Measurements from ENCODE around the gene RASSF4.

RASSF4 gene

GRCh38 chr10:44976352-44977198, 17.0 kb downstream of the RASSF4 start:
- H3K9me3 ChIP-seq (ENCODE audit: control insufficient read depth, insufficient read depth, low read length) = no peaks in the 10 kb centered on the region
- H3K36me3 ChIP-seq (ENCODE audit: control insufficient read depth, insufficient read depth, low read length) = no peaks in the 10 kb centered on the region
- no peaks in the 10 kb centered on the region for H3K27me3 ChIP-seq (ENCODE audit: control insufficient read depth, insufficient read depth, low read length)
- H3K27ac ChIP-seq (ENCODE audit: low read length) = no peak overlapping the region
- no peak overlapping the region for H3K4me3 ChIP-seq (ENCODE audit: low read length)
- H3K4me1 ChIP-seq (ENCODE audit: control insufficient read depth, insufficient read depth, low read length) = peaks cover 21% of the 10 kb centered on the region
- WGBS (ENCODE audit: insufficient coverage, insufficient read length) = no CpG with 5 or more reads among the region's 9 CpGs
- DNase-seq (ENCODE audit: low read depth, low spot score) = no peak

GRCh38 chr10:44977287-44978212, 17.9 kb downstream of the RASSF4 start:
- H3K9me3 ChIP-seq (ENCODE audit: control insufficient read depth, insufficient read depth, low read length) = no peaks in the 10 kb centered on the region
- DNase-seq (ENCODE audit: low read depth, low spot score) = no peak
- no peaks in the 10 kb centered on the region for H3K27me3 ChIP-seq (ENCODE audit: control insufficient read depth, insufficient read depth, low read length)
- H3K4me1 ChIP-seq (ENCODE audit: control insufficient read depth, insufficient read depth, low read length) = peaks cover 21% of the 10 kb centered on the region
- no CpG with 5 or more reads among the region's 25 CpGs for WGBS (ENCODE audit: insufficient coverage, insufficient read length)
- no peak overlapping the region for H3K27ac ChIP-seq (ENCODE audit: low read length)
- H3K36me3 ChIP-seq (ENCODE audit: control insufficient read depth, insufficient read depth, low read length) = no peaks in the 10 kb centered on the region
- no peak overlapping the region for H3K4me3 ChIP-seq (ENCODE audit: low read length)

- no peak overlapping the region for H3K27ac ChIP-seq (ENCODE audit: low read length)
- WGBS (ENCODE audit: insufficient coverage, insufficient read length) = no CpG with 5 or more reads among the region's 4 CpGs
These were observed 18.6 kb downstream of the RASSF4 start for GRCh38 chr10:44978213-44978569.

GRCh38 chr10:44978570-44979280, 19.1 kb downstream of the RASSF4 start, which contains the start of gene DEPP1:
Gene DEPP1, minus strand, starts transcription at chr10:44978809. Its CDS starts 779 bp downstream, at chr10:44978030.
- Histone ChIP-seq H3K27ac (ENCODE audit: low read length) (no peak within 1 kb of the TSS), H3K27me3 (ENCODE audit: control insufficient read depth, insufficient read depth, low read length) (no peaks in the 10 kb centered on the region), H3K36me3 (ENCODE audit: control insufficient read depth, insufficient read depth, low read length) (no peaks in the 10 kb centered on the region), H3K9me3 (ENCODE audit: control insufficient read depth, insufficient read depth, low read length) (no peaks in the 10 kb centered on the region), H3K4me3 (ENCODE audit: low read length) (no peak within 1 kb of the TSS), H3K4me1 (ENCODE audit: control insufficient read depth, insufficient read depth, low read length) (peaks cover 16% of the 10 kb centered on the region)
- no peak for DNase-seq (ENCODE audit: low read depth, low spot score)
- no CpG with 5 or more reads among the region's 12 CpGs for WGBS (ENCODE audit: insufficient coverage, insufficient read length)

More at GRCh38 chr10:44978213-44978569, 18.6 kb downstream of the RASSF4 start:
- H3K36me3 ChIP-seq (ENCODE audit: control insufficient read depth, insufficient read depth, low read length) = no peaks in the 10 kb centered on the region
- no peak for DNase-seq (ENCODE audit: low read depth, low spot score)
- no peaks in the 10 kb centered on the region for H3K9me3 ChIP-seq (ENCODE audit: control insufficient read depth, insufficient read depth, low read length)
- H3K27me3 ChIP-seq (ENCODE audit: control insufficient read depth, insufficient read depth, low read length) = no peaks in the 10 kb centered on the region
- peaks cover 18% of the 10 kb centered on the region for H3K4me1 ChIP-seq (ENCODE audit: control insufficient read depth, insufficient read depth, low read length)
- H3K4me3 ChIP-seq (ENCODE audit: low read length) = no peak overlapping the region

GRCh38 chr10:44979281-44980191, 19.9 kb downstream of the RASSF4 start:
- no peaks in the 10 kb centered on the region for H3K27me3 ChIP-seq (ENCODE audit: control insufficient read depth, insufficient read depth, low read length)
- WGBS (ENCODE audit: insufficient coverage, insufficient read length) = no CpG with 5 or more reads among the region's 13 CpGs
- H3K4me1 ChIP-seq (ENCODE audit: control insufficient read depth, insufficient read depth, low read length) = peaks cover 12% of the 10 kb centered on the region
- no peaks in the 10 kb centered on the region for H3K9me3 ChIP-seq (ENCODE audit: control insufficient read depth, insufficient read depth, low read length)
- no peak for DNase-seq (ENCODE audit: low read depth, low spot score)
- H3K36me3 ChIP-seq (ENCODE audit: control insufficient read depth, insufficient read depth, low read length) = no peaks in the 10 kb centered on the region
- H3K4me3 ChIP-seq (ENCODE audit: low read length) = no peak overlapping the region
- H3K27ac ChIP-seq (ENCODE audit: low read length) = no peak overlapping the region

- WGBS (ENCODE audit: insufficient coverage, insufficient read length) = no CpG with 5 or more reads among the region's 14 CpGs
- no peaks in the 10 kb centered on the region for H3K9me3 ChIP-seq (ENCODE audit: control insufficient read depth, insufficient read depth, low read length)
- DNase-seq (ENCODE audit: low read depth, low spot score) = no peak
- no peak overlapping the region for H3K4me3 ChIP-seq (ENCODE audit: low read length)
- no peaks in the 10 kb centered on the region for H3K36me3 ChIP-seq (ENCODE audit: control insufficient read depth, insufficient read depth, low read length)
- H3K4me1 ChIP-seq (ENCODE audit: control insufficient read depth, insufficient read depth, low read length) = peaks cover 11% of the 10 kb centered on the region
- no peaks in the 10 kb centered on the region for H3K27me3 ChIP-seq (ENCODE audit: control insufficient read depth, insufficient read depth, low read length)
- no peak overlapping the region for H3K27ac ChIP-seq (ENCODE audit: low read length)
These were observed 20.9 kb downstream of the RASSF4 start for GRCh38 chr10:44980309-44981171.

- Histone ChIP-seq H3K36me3 (ENCODE audit: control insufficient read depth, insufficient read depth, low read length) (no peaks in the 10 kb centered on the region), H3K4me1 (ENCODE audit: control insufficient read depth, insufficient read depth, low read length) (peaks cover 11% of the 10 kb centered on the region), H3K4me3 (ENCODE audit: low read length) (no peak overlapping the region), H3K27me3 (ENCODE audit: control insufficient read depth, insufficient read depth, low read length) (no peaks in the 10 kb centered on the region), H3K9me3 (ENCODE audit: control insufficient read depth, insufficient read depth, low read length) (no peaks in the 10 kb centered on the region), H3K27ac (ENCODE audit: low read length) (no peak overlapping the region)
- DNase-seq (ENCODE audit: low read depth, low spot score) = no peak
- no CpG with 5 or more reads among the region's 11 CpGs for WGBS (ENCODE audit: insufficient coverage, insufficient read length)
These were observed 21.8 kb downstream of the RASSF4 start for GRCh38 chr10:44981172-44982113.

GRCh38 chr10:44982114-44982460, 22.5 kb downstream of the RASSF4 start:
- no peaks in the 10 kb centered on the region for H3K9me3 ChIP-seq (ENCODE audit: control insufficient read depth, insufficient read depth, low read length)
- H3K36me3 ChIP-seq (ENCODE audit: control insufficient read depth, insufficient read depth, low read length) = no peaks in the 10 kb centered on the region
- no peak overlapping the region for H3K4me3 ChIP-seq (ENCODE audit: low read length)
- no peak for DNase-seq (ENCODE audit: low read depth, low spot score)
- WGBS (ENCODE audit: insufficient coverage, insufficient read length) = no CpG with 5 or more reads among the region's 9 CpGs
- H3K27me3 ChIP-seq (ENCODE audit: control insufficient read depth, insufficient read depth, low read length) = no peaks in the 10 kb centered on the region
- peaks cover 11% of the 10 kb centered on the region for H3K4me1 ChIP-seq (ENCODE audit: control insufficient read depth, insufficient read depth, low read length)
- H3K27ac ChIP-seq (ENCODE audit: low read length) = no peak overlapping the region
